HG03575 (cell line): ENCODE data around the gene CDC14A.
"Not testable (repeated sequence)": the region's sequence is repeated elsewhere in the genome, so short reads cannot be mapped to it uniquely, and the experiment has no call there.

ENCODE experiments used
- ATAC-seq: cut with Tn5 transposase; IDR thresholded peaks from one replicate; pipeline ENCODE4 v1.9.1; 2021; ENCODE audit not compliant: unreplicated experiment, insufficient number of reproducible peaks, low FRiP score; ENCODE audit errors: extremely low read depth

Gene CDC14A

DNA sequence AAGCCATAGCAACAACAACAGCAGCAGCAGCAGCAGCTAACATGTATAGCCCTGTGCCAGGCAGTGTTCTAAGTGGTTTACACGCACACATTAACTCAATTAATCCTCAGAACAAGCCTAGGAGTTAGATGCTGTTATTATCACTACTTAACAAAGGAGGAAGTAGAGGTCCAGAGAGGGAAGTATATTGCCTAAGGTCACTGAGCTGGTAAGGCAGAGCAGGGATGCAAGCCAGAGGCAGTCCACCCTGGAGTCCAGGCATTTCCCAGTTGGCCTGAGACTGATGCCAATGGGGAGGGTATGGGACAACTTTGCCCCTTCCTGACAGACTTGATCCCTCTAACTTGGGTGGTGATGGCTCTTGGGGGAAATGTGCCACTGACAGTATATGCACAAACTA is 6.8 kb downstream of the CDC14A start:
- no peak for ATAC-seq

DNA sequence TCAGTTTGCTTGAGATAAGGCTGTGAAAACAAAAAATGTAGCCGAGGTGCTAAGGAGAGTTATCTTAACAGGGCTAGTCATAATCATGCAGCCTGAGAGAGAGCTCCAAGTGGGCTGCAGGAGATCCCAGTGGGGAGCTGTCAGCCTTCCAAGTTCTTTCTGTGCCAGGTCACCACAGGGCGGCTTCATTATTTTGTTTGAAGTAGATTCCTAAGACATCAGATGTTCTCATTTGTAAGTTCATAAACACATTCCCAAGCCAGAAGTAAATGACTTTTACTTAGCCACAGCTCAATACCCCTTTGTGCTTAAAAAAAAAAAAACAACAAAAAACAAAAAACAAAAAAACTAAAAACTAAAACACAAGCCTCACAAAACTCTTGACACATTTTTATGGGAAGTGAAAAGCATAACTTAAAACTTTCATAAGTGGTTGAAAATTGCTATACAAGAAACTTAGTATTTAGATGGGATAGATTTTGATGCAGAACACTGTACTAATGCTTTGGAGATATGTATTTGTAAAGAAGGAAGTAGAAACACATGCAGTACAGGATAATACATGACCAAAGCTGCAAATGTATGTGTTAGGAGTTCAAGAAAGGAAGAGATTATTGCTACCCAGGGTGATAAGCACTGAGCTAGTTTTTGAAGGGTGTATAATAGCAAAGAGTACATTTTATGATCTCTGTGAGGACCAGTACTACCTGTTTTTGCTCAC is 8.6 kb downstream of the CDC14A start:
- ATAC-seq: no peak

DNA sequence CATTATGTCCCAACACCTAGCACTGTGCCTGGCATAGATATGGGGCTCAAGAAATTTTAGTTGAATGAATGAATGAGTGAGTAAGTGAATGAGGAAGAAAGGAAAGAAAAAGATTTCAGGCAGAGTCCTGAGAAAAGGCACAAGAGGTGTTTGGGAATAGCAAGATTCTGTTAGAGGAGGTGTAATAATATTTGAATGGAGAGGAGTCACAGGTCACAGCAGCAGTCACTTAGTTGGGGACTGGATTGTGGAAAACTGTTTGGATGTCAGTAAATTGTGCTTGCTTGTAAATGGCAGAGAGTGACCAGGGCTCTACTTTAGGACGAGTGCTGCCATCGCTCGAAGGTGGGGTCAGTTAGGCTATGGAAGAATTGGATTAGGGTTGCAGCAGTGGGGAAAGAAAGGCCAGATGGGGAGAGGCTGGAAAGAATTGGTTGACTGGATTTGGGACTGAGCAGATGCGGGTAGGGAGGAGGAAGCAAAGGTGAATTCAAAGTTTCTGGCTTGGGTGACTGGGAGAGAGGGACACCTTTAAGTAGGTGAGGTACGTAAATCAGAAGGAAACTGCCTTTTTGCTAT is 9.3 kb downstream of the CDC14A start:
- ATAC-seq: no peak

DNA sequence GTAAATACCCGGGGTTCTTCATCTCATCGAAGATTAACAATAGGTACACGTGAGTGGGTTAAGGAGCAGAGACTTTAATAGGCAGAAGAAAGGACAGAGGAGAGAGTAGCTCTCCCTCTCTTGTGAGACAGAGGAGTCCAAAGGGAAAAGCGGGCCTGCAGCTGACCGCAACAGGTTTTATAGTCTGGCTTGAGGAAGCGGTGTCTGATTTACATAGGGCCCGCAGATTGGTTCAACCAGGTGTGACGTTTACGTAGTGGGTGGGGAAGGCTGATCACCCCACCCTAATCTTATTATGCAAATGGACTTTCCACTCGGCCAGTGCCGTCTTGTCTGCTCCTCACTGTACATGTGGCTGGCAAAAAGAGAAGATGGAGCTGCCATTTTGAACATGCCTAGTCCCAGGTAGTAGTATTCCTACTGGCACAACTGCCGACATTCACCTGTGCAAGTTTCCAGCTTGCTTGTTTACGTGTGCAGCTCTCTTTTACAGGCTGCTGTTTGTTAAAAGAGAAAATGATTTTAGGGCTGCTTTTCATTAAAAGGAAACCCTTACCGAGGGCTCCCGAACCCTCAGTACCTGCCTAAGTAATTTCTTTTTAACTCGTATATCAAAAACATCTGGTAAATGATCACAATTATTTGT is 10.6 kb downstream of the CDC14A start:
- ATAC-seq: no peak

DNA sequence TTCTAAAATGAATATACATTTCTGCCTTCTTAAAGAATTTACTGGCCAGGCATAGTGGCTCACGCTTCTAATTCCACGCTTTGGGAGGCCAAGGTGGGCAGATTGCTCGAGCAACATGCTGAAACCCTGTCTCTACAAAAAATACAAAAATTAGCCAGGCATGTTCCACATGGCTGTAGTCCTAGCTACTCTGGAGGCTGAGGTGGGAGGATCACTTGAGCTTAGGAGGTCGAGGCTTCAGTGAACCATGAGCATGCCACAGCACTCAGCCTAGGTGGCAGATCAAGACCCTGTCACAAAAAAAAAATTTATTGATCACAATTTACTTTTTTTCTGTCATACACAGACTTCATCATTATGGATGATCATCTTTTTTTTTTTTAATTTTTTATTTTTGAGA is 11.5 kb downstream of the CDC14A start:
- ATAC-seq: no peak

DNA sequence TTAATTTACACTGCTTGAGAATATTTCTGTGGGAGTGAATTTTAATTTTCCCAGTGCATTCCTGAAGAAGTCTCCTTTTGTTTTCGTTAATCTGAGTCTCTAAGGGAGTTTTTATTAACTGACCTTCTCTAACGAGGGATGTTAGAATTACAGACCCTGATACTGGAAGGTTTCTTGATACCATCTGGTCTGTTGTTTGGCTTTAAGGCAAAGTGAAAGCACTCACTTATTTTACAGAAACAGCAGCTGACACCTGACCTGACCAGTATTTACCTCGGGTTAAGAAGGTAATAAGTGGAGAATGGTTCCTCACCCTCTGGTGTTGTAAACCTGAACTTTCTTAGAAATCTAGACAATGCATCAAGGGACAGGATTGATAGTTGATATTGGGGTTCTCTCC is 12.4 kb downstream of the CDC14A start:
- no peak for ATAC-seq

DNA sequence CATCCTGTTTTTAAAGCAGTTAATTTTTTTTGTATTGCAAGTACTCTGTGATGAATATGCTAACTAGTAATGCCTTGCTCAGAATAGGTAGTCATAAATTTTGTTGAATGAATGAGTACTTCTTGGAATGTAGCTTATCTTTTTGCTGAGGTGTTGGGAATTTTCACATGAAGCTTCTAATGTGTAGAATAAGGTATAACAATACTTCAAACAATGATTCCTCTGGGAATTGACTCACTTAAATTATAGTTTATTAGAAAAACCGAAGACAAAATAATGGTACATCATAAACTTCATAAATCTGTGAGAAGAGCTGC is 13.9 kb downstream of the CDC14A start:
- no peak for ATAC-seq

DNA sequence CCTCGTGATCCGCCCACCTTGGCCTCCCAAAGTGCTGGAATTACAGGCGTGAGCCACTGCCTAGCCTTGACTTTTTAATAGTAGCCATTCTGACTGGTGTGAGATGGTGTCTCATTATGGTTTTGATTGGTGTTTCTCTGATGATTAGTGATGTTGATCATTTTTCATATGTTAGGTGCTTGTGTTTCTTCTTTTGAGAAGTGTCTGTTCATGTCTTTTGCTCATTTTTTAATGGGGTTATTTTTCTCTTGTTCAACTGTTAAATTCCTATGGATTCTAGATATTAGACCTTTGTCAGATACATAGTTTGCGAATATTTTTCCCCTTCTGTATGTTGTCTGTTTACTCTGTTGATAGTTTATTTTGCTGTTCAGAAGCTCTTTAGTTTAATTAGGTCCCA is 17.0 kb downstream of the CDC14A start:
- not testable (repeated sequence) for ATAC-seq

DNA sequence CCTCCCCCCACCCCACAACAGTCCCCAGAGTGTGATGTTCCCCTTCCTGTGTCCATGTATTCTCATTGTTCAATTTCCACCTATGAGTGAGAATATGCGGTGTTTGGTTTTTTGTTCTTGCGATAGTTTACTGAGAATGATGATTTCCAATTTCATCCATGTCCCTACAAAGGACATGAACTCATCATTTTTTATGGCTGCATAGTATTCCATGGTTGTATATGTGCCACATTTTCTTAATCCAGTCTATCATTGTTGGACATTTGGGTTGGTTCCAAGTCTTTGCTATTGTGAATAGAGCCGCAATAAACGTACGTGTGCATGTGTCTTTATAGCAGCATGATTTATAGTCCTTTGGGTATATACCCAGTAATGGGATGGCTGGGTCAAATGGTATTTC is 21.6 kb downstream of the CDC14A start:
- ATAC-seq: not testable (repeated sequence)

DNA sequence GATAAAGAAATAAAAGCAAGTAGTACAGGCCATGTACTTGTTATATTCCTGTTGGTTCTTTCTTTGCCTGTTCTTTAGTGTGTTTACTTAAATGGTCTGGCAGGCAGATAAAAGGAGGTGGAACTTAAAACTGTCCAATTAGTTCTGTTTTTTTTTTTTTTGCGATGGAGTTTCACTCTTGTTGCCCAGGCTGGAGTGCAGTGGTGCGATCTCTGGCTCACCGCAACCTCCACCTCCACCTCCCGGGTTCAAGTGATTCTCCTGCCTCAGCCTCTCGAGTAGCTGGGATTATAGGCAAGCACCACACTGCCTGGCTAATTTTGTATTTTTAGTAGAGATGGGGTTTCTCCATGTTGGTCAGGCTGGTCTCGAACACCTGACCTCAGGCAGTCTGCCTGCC is 24.6 kb downstream of the CDC14A start:
- not testable (repeated sequence) for ATAC-seq

DNA sequence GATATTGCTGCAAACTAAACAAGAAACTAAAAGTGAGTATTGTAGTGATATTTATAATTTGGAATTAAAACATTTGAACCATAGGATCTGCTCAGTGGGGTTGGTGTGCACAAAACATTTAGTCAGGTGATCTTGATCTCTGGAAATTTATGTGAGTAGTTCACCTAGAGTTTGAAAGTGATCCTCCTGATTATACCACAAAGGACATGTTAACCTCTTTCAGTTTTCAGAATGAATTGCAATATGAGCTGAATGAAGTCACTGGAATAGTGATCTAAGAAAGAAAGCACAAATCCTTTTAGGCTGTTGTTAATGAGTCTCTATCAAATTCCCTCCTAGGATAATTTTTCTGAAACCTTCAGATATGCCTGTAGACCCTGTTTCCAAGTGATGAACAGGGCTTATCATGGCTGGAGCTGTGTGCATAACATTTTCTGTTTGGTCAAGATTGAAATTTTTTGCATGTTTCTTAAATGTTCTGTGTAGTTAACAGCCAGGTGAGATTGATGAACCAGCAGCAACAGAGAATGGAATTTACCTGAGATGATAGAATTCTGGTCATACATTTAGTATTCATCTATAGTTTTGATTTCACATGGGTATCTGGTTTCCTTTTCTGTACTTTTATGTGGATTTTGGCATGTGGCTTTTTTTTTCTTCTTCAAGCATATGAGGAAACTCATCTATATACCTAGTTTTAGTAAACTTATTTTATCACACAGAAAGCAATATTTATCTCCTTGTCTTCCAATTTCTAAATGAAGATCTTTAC is 25.5 kb downstream of the CDC14A start:
- ATAC-seq: peak; percentile 85

DNA sequence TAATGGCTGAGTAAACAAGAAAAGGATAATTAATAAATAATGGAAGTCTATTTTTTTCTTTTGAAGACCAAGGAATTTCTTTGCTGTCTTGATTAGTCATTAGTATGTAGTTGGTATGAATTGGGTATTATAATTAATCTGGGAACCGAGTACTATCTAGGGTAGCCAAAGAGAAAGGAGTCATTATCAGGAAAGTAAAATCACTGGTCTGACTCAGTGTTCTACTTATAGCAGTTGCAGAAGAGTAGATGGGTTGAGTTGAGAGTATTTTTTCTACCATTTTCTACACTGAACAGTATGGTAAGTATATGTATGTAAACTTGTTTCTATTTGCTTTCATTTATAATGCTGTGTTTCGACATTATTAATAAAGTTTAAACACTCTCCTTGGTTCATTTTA is 26.6 kb downstream of the CDC14A start:
- ATAC-seq: no peak

DNA sequence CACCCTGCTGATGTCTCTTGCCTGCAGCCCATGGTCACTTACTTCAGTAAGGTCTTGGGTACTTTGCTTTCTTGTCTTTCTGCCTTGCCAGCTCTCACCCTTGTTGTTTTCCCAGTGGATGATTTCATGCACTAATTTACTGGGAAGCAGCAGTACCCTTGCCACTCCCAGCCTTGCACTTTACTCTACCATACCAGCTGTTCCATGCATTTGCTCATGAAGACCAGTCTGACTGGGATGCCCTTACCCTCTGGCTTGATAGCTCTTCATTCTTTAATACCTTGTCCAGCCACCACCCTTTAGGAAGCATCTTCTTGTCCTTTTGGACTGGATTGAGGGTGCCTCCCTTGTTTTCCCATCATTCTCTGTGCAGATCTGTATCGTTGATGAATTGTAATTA is 28.3 kb downstream of the CDC14A start:
- ATAC-seq: no peak

DNA sequence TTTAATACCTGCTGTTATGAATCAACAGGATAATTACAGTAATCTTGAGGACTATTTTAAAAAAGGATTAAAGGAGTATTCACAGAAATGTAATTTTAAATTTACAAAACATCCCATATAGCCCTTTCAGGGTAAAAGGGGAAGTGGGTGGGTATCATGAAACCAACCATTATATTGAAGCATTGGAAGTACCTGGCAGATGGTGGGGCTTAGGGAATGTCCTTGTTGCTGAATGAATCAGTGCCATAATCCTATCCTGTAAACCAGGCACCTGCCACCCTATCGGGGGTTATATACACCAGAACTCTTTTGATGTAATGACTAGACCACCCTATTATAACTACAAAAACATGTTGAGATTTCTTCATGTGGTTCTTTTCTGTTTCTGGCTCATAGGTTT is 30.4 kb downstream of the CDC14A start:
- ATAC-seq: no peak

DNA sequence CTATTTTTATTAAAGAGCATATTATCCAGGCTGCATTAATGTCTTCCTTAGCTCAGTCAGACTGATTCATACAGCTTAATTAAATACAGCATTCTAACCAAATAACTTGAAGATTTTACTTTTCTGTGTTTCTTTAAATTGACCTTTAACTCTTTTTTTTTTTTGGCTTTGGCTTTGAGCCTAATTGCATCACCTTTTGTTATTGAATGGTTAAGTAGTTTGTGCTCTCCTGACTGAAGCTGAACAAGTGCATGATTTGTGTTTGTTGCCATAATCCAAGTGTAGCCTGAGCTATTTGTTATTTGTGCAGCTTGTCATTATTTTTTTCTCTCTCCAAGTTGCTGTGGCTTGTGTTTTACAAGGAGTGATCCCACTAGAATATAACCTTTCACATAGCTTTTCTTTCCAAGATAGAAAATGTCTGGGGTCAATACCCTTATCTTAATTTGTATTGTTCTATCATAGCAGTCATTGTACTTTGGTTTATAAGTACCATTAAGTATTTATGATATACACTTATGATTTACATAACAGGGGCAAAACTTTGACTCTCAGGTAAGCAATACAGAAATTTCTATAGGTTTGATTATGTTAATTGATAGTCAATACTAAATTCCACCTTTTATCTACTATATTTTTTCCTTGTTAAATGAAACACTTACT is 31.6 kb downstream of the CDC14A start:
- no peak for ATAC-seq

DNA sequence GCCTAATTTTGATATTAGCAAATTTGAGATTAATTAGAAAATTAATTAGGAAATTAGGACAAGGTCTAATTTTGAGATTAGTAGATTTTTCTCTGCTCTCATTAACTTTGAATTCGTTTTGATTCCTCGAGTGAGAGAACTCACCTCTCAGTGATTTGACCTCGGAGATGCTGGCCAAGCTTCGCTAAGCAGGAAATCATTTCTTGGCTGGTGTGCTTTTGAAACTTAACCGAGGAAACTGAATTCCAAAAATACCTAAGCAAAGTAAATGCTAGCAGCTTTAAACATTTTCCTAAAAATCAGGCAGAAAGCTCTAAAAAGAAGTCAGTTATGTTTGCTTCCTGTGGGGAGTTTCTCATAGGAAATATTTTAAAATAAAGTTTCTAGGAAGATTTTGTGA is 34.9 kb downstream of the CDC14A start:
- ATAC-seq: no peak

DNA sequence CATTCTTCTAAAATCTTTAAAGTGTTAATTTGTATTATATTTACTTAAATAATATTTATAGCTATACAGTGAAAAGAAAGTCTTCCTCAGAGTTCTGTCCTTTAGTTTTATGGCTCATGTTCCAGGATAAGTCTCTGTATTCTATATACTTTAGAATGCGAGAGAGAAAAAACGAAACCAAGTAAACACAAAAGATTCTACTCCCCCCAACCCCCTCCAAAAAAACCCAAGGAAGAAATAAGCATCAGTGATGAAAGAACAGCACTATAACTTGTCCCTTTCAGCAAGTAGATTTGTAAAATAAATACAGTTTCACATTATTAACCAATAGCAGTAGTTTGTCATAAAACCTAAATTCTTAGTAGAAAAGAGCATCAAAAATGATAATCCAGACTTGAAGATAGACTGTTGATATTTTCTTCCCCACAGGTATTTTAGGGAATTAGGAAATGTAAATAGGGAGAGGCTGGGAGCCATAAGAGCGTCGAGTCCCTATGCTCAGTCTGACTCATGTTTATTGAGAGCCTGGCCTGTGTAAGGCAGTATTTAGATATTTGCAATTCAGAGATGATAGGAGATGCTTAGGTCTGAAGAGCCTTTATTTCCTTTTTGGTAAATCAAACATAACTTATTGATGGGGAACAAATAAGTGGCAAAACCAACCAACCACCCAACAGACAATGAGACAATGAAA is 35.5 kb downstream of the CDC14A start:
- ATAC-seq: no peak

DNA sequence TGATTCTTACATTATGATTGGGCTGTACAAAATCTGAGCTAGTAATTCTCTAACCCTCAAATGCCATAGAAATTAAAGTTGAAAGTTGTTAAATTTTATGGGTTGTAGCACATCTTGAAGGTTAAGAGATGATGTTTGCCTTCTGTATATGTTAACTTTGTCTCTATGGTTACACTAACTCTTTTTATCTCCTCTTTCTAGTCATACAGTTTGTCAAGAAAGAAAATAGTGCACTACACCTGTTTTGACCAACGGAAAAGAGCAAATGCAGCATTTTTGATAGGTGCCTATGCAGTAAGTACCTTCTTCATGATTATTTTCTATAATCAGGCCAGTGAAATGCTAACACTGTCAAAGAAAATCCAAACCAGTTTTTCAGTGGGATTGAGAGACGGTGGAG is 38.2 kb downstream of the CDC14A start:
- ATAC-seq: no peak

DNA sequence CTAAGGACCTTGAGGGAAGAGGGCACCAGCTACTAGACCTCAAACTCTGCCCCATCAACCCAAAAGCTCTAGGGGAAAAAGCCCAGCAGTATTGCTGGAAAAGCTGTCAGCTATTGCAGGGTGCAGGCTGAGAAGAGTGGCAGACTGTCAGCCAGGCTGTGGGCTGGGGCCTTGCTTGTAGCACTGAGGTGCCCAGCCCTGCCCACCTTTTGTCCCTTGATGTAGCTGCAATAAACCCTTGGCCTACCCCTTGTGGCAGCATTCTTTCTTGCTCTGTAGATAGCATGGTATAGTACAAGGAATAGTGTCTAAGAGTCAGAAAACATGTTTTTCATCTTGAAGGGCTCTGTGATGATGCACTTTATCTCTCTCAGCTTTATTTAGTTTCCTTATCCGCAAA is 39.4 kb downstream of the CDC14A start:
- no peak for ATAC-seq
